Measurements from ENCODE around the gene HRH3.

Gene HRH3

DNA sequence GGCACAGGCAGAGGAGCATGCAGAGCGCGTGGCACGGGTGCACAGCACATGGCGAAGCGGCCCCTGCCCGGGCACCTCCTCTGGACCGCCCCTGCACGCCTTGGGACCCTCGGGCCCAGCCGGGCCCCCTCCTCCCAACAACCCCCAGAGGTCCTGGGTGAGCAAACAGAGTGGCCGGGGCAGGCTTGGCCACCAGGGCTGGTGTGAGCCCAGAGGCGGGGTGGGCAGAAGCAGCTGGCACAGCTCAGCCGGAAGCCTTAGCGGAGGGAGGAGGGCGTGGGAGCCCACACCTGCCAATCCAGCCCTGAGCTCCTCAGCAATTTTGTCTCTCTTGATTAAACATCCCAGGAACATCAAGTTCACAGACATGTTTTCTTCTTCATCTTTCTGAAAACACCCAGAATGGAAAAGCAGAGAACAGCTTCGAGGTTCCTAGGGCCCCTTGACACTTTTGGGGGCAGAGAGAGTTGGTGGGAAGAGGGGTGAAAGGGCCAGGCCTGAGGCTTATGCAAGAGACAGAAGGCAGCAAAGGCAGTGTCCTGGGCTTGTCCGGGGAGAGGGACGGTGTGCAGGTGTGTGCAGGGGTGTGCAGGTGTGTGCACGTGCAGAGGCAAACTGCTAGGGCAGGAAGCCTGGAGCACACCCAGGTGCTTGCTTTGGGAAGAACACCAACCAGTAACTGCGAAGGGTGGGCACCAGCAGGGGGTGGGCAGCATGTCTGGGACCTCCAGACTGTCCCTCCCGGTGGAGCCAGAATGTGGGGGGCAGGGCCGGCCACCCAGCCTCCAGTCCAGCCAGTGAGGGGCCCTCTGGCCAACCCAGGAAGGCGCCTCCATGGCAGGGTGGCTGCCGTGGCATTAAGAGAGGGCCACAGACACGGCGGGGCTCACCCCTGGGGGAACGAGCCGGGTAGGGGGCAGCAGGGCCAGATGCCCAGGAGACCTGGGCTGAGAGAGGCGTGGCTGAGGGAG lies 4.8 kb downstream of the HRH3 start:
- DNase-seq: no peak

DNA sequence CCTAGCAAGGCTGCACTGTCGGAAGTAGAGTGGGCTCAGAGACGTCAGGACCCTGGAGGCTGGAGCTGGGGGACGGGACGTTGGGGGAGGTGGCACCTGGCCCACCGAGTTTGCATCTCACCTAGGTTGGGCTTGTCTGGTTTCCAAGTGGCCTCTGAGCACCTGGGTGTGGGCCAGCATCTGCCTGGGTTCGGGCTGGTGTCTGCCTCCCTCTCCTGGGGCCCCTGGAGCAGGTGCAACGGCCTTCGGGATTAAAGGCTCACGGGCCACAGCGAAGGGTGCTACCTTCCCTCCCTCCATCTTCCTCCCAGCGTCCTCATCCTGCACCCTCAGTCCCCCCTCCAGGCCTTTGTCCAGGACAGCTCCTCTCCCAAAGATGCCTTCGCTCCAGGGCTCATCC lies 6.0 kb downstream of the HRH3 start:
- DNase-seq: no peak

DNA sequence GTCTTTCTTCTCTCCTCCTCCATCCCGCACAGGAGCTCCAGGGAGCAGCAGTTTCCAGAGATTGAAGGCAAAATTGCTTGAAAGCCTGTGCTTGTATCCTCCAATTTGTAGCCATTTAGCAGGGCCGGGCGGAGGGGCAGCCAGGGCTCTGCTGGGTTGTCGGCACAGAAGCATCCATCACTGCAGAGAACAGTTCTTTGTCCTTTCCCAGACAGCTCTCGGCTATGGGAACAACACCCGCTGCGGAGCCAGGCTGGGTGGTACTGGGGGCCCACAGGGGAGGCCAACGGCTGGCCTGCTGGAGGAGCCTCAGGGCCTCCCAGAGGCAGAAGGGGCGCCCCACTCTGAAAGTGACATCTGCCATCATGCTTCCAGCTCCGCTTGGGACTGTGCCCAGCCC lies 7.8 kb downstream of the HRH3 start:
- DNase-seq: no peak

DNA sequence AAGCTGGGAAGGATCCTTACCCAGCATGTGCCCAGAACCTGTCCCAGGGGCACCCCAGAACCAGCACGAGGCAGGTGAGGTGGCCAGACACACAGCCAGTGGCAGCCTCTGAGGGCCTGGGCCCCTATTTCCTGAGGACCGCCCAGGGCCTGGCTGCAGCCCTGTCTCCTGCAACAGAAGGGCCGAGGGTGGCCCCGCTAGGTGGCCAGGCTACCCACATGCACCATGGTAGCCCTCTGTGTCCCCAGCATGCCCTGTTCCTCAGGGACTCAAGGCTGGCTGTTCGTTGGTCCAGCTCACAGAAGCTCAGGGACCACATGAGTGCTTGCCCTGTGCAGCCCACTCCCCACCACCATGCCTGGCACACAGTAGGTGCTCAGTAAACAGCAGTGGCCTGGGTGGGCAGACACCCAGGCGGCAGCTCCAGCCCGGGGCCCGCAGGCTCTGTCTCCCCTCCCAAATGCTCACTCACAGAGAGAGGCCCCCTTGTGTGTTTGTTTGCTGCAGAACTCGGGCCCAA lies 8.2 kb downstream of the HRH3 start:
- no peak for DNase-seq

DNA sequence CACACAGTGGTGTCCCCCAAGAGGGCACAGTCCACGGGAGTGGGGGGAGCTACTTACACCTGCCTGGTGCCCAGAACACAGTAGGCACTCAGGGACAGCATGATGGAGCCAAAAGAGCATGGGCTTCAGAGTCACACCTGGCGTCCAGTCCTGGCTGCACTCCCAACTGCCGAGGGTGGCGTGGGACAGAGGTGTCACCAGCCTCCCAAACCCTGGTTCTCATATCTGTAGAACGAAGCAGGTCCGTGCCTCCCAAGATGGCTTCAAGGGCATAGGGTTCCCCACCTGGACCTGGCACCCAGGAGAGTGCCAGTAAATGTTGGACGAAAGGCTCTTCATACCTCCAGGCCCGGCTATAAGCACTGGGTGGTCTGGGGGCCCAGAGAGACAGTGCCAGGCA lies 8.9 kb downstream of the HRH3 start:
- DNase-seq: no peak

DNA sequence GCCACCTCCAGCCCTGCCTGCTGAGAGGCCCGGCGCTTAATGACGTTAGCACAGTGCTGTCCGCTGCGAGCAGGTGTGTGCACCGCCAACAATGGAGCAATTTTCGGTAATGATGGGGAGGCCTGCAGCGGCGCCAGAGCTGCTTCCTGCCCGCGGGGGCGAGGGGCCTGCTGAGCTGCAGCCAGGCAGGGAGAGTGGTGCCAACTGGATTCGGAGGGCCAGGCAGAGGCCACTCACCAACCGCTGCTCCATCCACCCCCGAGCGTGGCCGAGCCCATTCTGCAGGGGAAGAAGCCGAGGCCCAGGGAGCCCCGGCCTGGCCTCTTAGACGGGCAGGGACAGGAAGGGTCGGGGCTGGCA lies 9.6 kb downstream of the HRH3 start:
- DNase-seq: peak; percentile 97

DNA sequence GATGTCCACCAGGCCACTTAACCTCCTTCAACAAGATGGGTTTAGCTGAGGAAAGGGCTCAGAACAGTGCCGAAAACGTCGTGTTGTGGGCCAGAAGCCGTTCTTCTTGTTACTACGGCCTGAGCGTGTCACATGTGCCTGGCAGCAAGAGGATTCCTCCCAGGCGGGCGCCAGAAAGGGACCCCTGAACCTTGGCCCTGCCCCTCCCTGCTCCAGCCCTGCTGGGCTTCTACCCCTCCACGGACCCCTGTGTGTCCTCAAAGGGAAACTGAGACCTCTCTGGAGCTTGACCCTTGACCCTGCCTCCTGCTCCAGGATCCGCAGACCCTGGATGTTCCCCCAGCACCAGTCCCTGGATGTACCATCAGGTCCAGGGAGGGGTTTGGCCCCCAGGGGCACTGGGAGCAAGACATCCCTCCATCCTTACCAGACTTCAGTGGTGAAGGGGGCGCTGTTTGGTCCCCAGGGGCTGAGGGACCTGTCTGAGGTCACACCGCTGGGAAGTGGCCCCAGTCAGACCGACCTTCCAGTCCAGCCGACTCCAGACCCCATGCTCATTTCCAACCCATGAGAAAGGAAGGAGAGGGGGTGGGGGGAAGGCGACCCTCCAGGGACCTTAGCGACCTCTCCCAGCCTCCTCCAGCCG lies 10.1 kb downstream of the HRH3 start:
- no peak for DNase-seq

DNA sequence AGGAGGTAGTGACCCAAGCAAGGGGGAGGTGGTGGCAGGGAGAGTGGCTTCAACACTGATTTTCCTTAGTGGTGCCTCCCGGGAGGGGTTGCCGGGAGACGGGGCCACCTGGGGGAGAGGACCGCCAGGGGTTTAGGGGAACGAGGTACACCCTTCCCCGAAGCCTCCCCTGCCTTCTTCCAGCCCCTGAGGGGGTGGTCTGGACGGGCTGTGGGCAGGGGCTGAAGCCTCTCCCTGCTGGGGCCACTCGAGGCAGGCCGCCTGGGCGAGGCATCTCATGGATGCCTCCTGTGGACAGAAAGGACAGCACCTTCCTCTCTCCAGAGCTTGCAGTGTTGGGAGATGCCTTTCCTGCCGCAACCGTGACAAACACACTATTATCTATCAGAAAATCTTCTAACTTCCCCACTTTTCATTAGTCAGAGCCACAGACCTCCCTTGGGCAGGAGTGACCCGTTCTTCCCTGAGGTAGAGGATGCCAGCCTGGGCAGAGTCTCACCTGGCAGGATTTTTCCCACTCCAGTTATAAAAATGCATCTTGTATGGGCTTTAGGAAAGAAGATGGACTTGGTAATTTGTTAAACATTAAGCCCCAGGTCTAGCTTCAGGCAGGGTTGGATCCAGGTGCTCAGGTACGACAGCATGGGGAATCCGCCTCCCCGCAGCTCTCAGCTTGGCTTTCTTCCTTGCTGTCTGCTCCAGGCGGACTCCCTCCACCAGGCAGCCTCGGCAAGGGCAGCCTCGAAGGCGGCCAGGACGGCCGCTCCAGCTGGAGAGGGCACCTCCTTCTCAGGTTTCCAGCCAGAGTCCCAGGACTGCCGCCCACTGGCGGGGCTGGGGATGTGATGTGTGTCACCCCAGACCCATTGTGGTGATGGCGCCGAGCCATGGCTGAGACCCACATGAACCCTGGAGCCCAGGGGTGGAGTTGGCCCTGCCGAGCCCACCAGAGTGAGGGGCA lies 11.0 kb downstream of the HRH3 start:
- no peak for DNase-seq

DNA sequence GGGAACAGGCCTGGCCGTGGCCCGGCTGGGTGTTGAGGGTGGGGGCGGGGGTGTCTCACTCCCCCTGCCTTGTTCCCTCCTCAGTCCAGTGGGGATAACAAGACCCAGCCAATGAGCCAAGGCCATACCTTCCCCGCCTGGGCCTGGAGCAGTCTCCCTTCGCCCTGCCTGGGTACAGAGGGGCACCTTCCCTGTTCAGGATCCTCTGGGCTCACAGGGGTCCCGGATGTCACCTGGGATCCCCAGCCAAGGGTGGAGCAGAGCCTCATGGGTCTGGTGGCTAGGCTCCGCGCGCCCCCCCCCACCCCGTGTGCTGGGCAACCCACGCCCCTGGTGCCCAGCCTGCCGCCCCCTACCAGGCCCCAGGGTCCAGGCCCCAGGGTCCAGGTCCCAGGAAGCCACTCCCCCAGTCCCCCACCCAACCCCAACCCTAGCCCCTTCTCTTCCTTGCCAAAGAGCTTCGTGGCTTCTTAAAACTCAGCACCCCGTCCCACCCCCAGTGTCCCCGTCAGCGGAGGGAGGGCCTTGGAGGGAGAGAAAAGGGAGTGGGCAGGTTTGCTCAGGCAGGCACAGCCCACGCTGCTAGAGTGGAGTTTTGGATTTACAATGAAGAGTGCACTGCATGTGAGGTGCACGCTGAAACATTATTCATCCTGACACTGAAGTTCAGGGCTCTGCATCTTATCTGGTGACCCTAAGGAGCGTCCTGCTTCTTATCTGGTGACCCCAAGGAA lies 11.8 kb downstream of the HRH3 start:
- no peak for DNase-seq

DNA sequence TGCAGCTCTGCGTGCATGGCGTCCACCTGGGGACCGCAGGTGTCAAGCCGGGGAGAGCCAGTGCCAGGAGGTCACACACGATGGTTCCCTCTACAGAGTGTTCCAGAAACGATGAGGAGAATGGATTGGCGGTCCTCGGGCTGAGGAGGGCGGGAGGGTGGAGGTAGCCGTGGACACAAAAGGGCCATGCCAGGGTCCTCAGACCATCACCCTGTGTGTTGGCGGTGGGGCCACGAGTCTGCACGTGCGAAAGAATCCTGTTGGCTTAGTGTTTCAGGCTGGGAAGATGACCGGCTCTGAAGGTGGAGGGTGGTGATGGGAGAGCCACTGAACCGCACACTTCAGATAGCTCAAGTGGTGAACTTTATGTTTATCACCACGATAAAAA lies 13.7 kb downstream of the HRH3 start:
- no peak for DNase-seq

DNA sequence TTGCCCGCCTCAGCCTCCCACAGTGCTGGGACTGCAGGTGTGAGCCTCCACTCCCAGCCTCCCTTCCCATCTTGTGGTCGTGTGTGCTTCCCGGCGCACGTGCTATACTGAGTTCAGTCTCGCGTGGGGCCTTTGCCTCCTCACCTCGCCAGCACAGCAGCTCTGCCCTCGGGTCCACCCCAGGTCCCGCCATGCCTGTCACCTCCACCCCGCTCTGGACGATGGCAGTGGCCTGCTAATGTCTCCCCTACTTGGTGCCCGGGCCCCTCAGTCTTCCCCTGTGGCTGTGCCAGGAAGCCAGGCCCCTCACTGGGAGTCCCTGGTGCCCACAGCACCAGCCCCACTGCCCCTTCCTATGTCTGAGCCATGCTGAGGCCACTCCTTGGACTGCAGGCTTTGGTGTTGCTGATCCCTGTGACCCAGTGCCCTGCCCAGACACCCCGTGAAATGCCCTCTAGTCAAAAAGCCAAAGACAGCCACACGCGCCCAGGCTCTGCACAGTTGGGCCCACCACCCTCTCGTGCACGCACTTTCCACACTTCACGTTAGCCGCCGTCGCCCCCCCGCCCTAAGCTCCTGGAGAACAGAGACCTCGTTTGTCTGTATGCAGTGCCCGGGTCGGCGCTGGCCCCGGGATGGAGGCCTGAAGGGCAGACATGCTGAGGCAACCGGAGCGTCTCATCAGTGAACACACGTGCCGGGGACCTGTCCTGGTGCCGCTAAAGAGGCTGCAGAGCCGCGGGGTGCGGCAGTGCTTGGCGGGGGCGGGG lies 14.3 kb downstream of the HRH3 start:
- DNase-seq: no peak

DNA sequence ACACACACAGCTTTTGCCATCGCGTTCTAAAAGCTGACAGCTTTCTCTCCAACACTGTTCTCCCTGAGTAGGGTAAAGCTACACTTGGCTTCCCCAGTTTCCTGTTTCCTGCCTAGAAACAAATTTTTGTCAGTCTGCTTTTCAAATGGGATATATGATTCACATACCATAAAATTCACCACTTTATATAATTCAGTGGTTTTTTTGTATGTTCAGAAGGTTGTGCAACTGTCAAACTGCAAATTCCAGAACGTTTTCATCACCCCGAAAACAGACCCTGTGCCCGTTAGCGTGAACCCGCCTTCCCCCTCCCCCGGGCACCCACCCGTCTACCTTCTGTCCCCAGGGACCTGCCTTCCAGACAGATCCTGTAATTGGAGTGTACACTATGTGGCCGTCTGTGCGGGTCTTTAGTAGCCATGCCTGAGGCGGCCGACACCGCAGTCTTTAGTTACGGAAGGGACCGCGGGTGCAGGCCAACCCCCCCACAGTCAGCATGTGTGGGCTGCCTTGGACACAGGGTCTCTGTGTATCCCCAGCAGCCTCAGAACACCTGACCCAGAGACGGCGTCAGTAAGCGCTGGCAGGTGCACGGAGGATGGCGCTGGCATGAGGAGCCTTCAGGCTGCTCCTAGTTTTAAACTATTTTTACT lies 16.6 kb downstream of the HRH3 start:
- no peak for DNase-seq

DNA sequence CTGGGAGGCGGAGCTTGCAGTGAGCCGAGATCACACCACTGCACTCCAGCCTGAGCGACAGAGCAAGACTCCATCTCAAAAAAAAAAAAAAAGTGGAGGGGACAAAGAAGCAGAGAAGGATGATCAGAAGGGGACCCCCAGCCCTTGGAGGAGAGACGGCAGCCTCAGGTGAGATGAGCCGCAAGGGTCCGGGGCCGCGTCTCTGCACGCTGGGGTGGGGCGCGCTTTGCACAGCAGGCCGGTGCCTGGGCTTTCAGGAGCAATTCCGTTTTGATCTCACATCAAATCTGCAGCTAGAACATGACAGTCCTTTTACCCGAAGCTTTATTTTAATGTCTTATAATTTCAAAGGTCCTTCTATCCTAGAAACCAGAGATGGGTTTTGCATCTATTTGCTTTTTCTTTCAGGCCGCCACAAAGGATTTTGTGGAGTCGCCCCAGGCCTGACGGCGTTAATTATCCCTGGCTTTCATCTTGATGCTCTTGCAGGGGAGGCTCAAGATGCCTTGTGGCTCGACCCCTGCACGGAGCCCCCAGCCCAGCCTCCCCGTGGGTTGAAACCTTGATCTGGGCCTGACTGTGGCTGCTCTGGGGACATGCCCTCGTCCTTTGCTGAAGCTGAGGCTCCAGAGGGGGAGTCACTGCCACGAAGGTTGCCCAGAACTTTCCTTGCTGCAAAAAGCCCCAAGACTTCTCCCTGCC lies 17.3 kb downstream of the HRH3 start:
- DNase-seq: no peak

DNA sequence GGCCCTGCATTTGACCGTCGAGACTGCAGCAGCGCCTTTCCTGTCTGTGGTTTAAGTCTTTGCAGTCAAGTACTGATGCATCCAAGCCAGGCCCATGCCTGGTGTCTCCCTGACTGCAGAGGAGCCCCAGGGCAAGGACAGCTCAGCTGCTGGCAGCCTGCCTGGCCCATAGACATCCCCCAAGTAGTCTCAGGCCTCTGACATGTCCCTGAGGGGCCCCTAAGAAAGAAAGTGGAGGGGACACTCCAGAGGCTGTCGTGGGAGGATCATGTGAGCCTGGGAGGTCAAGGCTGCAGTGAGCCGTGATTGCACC lies 18.0 kb downstream of the HRH3 start:
- DNase-seq: no peak

DNA sequence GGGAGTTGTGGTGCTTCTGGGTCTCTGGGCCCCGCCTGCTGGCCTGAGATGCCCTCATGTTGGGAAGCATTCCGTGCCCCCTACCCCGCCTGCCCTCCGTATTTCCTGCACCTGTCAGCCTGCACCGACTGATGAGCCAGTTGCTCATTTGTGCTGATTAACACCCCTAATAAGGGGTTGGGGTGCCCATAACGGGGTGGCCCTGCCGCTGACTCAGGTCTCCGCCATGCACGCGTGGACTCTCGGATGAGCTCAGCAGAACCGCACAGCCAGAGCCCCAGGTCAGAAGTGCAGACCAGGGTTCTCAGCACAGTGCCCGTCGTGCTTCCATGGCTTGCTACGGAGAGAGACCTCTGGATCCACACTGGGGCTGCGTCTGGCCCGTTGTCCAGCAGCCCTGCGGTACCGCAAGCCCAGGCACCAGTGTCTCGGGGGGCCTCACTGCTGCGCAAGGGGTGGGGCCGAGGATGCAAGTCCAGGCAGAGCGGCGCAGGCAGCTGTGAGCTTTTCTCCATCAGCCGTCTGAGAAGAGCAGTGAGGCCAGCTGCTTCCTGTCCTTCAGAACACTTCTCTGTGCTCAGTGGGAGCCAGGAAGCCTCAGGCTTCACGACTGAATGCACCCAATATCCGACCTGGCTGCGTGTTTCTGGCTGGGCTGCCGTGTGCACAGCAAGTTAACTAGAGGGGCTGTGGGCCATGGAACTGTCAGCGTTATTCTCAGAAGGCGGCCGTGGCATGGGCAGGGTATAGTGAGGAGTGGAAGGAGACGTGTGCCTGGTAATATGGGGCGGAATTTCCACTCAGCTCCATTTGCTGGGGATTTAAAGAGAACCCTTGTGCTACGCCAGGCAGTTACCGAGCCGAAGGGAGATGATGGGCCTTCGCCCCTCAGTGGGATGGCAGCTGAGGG lies 18.6 kb downstream of the HRH3 start:
- no peak for DNase-seq

DNA sequence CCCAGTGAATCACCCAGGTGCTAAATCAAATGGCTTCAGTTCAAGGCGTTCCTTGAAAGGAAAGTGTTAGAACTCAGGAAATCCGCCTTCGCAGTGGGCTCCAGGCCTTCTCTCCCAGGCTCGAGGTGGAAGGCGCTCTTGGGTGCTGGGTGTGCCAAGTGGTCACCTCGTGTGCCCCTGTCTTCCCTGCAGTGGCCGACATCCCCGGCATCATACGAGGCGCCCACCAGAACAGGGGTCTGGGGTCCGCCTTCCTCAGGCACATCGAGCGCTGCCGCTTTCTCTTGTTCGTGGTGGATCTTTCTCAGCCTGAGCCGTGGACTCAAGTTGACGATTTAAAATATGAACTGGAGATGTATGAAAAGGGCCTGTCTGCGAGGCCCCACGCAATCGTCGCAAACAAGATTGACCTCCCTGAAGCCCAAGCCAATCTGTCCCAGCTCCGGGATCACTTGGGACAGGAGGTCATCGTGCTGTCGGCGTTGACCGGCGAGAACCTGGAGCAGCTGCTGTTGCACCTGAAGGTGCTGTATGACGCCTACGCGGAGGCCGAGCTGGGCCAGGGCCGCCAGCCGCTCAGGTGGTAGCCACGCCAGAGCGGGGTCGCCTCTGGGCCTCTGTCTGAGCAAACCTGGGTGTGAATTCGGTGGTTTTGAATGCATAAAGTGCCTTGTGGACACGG lies 19.4 kb downstream of the HRH3 start:
- DNase-seq: no peak

DNA sequence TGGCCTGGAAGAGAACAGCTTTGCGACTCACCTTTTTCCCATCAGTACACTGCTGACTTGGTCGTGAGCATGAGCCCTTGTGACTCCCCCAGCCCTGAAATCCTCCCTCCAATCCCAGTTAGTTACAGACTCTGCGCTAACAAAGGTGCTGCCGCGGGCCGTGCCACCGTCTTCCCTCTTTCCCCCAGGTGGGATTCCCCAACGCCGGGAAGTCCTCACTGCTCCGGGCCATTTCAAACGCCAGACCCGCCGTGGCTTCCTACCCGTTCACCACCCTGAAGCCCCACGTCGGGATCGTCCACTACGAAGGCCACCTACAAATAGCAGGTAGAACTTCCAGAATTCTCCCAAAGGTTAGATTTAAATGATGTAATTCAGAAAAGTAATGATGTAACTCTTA lies 21.1 kb downstream of the HRH3 start:
- DNase-seq: no peak

DNA sequence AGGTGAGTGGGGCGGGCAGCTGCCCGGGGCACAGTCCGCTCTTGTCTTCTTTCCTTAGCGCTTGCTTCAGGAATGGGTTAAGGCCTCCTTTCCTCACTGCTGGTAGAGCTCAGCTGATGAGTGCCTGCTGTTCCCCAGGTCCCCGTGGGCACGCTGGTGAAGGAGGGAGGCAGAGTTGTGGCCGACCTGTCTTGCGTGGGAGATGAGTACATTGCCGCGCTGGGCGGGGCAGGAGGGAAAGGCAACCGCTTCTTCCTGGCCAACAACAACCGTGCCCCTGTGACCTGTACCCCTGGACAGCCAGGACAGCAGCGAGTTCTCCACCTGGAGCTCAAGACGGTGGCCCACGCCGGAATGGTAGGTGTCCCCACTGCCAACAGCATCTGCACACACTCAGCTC lies 21.6 kb downstream of the HRH3 start:
- DNase-seq: no peak

DNA sequence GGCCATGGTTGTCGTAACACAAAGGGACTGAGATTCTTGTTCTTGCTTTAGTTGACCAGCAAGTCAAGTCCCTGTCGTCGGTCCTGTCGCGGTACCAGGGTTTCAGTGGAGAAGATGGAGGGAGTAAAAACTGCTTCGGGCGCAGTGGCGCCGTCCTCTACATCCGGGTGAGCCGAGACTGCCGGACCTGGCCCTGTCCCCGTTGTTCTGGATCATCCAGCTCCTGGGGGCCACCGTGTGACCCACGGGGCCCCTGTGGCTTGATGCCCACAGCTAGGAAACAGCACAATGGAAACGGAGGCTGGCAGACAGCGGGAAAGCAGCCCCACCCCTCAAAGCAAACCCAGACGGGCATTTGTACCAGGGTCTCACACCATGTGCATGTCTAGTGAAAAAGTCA lies 22.3 kb downstream of the HRH3 start:
- no peak for DNase-seq
